ENCODE results near the gene CSNK1G1. TPM values are rescaled to one million over a fixed set of nuclear protein-coding genes. Genes with fewer than 3 reads are reported as not detected.

The CSNK1G1 gene
- total and polyA plus RNA-seq, 2 of the 8 experiments (the other 6 are each of a cell fraction or from before 2014, with no cell fraction given): 6.0 to 12.9 TPM

- TF ChIP-seq RXRA (IDR thresholded peaks at IDR 0.05; ENCODE audit: insufficient read depth, low read depth, low read length): no peak
- no peak for TF ChIP-seq SP4 (IDR thresholded peaks at IDR 0.05; ENCODE audit: low read length)
These were observed 219.6 kb downstream of the CSNK1G1 start (continued) for GRCh38 chr15:64136347-64136746.
